GM19463 (cell line): ENCODE results near the gene ST3GAL3.

Source experiments
- ATAC-seq: cut with Tn5 transposase; IDR thresholded peaks from one replicate; pipeline ENCODE4 v1.9.1; 2021; ENCODE audit warnings: mild to moderate bottlenecking, moderate library complexity; ENCODE audit not compliant: unreplicated experiment

The ST3GAL3 gene, protein sequence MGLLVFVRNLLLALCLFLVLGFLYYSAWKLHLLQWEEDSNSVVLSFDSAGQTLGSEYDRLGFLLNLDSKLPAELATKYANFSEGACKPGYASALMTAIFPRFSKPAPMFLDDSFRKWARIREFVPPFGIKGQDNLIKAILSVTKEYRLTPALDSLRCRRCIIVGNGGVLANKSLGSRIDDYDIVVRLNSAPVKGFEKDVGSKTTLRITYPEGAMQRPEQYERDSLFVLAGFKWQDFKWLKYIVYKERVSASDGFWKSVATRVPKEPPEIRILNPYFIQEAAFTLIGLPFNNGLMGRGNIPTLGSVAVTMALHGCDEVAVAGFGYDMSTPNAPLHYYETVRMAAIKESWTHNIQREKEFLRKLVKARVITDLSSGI

DNA sequence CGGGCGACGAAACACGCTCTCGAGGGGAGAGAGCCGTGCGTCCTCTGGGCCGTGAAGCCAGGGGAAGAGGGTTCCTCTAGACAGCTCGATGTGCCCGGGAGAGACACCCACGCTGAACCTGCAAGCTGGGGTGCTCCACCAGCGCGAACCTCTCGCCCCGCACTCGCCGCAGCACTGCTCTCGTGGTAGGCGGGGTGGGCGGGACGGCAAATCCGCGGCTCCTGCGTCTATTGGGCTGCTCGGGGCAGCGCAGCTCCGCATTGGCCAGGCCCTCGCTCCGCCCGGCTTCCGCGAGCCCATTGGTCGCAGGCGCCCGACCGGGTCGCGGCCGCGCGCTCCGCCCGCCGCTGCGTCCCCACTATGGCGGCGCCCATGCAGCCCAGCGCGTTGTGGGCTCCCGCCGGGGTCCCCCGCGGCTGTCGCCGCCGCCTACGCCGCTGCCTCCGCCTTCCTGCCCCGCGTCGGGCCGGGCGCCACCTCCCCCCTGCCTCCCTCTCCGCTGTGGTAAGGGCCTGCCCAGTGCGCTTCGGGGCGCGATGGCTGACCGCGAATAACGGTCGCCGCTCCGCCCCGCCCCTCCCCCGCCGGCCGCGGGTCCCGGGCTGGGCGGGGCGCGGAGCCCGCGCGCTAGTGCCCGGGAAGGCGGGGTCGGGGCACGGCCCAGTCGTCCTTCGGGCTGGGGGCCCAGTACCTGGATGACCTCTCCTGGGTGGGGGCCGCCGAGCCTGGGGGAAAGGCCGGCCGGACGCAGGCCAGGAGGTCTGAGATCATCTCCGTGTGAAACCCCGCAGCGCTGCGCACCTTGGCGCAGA is at the start of gene ST3GAL3:
ST3GAL3 (plus strand) TSS at position 347 of the 812 bp plus-strand sequence. CDS start 28,727 bp downstream, outside the sequence.
- peak; percentile 94 for ATAC-seq

DNA sequence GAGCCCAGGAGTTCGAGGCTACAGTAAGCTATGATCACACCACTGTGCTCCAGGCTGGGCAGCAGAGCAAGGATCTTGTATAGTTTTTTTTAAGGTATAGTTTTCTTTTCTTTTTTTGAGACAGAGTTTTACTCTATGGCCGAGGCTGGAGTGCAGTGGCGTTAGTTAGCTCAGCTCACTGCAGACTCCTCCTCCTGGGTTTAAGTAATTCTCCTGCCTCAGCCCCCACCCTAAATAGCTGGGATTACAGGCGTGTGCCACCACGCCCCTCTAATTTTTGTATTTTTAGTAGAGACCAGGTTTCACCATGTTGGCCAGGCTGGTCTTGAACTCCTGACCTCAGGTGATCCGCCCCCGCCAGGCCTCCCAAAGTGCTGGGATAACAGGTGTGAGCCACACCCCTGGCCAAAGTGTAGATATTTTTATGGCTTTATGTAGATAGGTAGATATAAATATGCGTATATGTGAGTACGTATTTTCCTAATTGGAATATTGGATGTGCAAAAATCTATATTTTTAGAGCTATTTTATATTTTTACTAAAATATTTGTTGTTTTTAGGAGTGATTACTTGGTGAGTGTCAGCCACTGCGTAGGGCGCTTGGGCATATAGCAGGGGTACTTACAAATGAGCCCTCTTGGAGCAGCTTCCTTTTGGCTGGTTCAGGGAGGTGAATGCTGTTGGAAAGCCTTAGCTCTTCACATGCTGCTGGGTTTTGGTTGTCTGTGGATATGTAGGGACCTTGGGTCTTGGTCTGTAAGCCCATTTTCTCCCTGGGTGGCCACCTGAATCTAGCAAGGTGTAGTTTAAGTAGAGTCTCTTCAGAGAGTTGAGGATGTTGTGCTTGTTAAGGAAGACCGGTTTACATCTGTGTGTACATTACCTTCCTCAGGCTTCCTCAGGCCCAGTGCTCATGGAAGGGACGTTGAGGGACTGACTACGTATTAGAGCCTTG is 47.8 kb upstream of the ST3GAL3 start:
- ATAC-seq, result no peak

DNA sequence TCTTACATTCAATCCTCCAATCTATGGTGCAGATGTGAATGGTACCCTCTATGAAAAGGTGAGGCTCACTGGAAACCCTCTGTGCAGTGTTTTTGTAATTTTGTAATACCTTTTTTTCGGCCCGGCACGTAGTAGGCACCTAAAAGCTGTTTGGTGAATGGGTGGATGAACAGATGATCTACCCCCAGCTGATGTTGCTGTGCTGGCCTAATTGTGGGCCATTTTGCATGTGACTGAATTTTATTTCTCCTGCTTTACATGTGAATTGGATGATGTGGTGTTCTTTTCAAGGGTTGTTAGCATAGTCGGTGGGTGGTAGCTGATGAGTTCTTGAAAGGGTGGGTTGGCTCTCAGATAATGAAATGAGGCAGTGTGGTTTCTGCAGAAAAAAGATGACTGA is 47.0 kb upstream of the ST3GAL3 start:
- no peak for ATAC-seq

DNA sequence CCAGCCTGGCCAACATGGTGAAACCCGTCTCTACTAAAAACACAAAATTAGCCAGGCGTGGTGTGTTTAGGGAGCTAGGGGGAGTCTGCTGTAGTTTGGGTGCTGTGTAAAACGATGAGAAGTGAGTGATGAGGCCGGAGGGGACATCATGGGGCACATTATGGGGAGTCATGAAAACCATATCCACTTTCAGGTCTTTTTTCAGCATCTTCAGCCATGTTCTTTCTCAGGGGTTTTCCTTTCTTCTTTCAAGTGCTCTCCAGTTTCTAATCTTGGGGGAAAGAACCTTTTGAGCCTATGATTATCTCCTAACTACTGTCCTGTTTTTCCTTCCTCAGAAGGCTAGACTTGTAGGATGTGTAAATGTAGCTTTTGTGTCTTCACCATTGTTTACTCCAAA is 43.0 kb upstream of the ST3GAL3 start:
- ATAC-seq, result no peak

DNA sequence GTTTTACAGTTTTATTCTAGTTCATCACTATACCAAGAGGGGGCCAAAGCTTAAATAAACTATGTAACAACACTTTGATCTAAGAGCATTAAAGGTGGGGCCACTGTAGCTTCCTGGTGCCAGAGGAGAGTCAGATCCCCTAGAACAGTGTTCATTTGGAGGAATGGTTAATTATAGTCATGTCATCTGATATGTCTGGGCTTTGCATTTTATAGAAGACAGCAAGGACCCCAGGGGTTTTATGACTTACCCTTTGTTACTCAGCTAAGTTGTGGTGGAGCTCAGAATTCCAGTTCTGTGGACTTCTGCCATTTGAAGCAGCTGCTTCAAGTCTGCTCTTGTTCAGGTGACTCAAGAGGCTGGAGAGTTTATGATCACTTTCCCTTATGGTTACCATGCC is 40.7 kb upstream of the ST3GAL3 start:
- ATAC-seq, result no peak

DNA sequence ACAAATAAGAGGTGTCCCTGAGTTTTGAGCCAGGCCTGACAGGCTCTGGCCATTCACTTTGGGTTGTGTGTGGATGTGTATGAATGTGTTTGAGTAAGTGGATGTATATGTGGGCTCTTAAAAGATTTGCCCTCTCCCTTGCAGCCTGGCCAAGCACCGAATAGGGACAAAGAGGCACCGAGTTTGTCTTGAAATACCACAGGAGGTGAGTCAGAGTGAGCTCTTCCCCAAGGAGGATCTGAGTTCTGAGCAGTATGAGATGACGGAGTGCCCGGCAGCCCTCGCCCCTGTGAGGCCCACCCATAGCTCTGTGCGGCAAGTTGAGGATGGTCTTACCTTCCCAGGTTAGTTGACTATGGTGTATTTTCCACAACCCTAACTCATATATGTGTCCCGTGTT is 38.4 kb upstream of the ST3GAL3 start:
- ATAC-seq, result no peak

DNA sequence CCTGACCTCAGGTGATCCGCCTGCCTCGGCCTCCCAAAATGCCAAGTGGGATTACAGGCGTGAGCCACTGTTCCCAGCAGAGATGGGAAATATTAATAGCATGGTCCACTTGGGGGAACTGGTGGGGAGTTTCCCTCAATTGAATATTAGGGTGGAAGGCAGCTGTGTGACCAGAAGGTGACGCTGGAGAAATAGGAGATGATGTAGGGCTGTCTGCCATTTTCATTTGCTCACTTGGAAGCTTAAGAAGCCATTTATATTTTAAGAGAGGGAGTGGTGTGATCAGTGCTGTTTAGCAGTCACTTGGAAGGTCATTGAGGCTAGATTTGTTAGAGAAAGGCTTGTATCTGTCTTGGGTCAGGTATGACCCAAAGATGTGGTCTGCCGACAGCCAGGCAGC is 37.5 kb upstream of the ST3GAL3 start:
- ATAC-seq, result no peak

DNA sequence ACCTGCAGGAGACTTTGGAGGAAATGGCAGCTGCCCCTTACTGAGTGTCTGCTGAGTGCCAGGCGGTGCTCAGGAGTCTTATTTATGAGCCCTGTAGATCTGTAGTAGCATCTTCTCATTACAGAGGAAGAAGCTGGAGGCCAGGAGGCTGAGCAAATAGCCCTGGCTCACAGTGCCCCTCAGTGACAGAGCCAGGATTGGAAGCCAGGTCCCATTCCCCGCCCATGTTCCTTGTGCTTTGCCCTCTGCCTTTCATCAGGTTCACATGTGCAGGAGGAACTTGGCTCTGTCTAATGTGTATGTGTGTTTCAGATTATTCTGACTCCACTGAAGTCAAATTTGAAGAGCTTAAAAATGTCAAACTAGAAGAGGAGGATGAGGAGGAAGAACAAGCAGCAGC is 36.1 kb upstream of the ST3GAL3 start:
- no peak for ATAC-seq

DNA sequence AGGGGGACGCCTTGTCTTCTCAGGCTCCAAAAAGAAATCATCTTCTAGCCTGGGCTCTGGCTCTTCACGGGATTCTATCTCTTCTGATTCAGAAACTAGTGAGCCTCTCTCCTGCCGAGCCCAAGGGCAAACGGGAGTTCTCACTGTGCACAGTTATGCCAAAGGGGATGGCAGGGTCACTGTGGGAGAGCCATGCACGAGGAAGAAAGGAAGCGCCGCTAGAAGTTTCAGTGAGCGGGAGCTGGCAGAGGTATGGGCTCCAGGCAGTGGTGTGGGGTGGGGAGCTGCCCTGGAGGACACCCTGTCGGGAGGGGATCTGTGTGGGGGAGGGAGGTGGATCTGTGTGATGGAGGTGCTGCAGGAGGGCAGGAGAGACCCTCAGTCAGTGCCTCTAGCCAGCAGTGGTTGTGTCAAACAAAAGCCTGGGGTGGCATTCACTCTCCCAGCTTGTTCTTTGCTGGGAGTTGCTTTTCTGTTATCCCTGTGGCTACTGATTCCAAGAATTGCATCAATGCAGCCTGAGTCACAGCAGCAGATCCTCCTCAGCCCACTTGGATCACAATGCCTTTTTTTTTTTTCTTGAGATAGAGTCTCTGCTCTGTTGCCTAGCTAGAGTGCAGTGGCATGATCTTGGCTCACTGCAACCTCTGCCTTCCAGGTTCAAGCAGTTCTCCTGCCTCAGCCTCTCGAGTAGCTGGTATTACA is 35.6 kb upstream of the ST3GAL3 start:
- no peak for ATAC-seq

DNA sequence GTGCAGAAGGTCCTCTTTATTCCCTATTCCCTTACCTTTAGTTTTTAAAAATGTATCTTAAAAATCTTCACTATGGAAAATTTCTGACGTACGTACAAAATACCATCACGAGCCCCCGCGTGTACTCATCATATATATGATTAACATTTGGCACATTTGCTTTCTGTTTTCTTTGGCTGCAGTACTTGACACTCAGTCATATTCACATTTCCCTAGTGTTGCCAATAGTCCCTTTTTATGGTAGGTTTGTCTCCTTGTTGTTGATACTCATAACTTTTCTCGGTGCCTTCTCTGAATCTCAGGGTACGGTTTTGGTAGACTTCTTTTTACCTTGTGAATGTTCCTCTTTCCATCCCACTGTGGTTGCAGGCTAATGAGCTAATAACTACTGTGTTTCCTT is 34.1 kb upstream of the ST3GAL3 start:
- ATAC-seq, result no peak

DNA sequence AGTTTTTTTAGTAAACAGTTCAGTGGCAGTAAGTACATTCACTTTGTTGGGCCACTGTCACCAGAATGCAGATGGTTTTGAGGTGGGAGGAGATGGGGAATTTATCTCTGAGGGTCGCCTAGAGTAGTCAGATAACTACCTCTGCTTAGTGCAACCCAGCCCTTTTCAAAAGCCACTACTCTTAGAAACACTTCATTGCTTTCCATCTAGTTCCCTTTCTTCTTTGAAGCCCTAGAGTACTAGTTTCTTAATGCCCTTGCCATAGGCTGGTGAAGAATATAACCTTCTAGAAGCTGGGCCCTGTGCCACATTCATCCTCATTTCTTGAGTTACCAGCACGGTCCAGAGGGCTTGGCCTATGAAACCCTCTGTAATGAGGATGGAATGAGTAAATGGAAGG is 28.4 kb upstream of the ST3GAL3 start:
- no peak for ATAC-seq

DNA sequence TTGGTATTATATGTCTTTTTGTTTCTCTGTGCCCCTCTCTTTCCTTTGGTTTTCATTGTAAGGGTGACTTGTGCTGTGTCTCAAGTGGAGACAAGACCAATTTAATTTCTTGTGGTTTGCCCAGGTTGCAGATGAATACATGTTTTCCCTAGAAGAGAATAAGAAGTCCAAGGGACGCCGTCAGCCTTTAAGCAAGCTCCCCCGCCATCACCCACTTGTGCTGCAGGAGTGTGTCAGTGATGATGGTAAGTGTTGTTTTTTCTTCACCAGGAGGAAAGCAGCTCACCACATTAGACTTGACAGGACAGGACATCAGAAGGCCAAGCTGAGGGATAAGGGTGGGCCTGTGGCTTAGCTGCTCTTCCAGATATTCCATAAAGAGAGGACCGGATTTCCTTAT is 23.8 kb upstream of the ST3GAL3 start:
- ATAC-seq, result no peak

DNA sequence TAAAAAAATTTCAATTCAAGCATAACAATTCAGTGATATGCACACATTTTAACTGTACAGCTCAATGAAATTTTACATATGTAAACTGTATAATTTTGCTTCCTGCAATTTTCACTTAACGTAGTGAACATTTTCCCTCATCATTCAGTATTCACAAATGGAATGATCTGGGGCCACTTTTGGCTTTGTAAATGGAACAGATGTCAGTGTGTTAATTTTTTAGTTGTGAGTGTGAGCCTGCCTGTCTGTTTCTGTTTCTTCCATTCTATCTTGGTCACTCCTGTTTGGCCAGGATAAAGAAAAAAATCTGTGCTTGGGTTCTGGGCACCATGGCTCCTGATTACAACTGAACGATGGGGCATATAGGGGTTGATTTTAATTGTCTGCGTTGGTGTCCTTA is 20.5 kb upstream of the ST3GAL3 start:
- ATAC-seq, result no peak

DNA sequence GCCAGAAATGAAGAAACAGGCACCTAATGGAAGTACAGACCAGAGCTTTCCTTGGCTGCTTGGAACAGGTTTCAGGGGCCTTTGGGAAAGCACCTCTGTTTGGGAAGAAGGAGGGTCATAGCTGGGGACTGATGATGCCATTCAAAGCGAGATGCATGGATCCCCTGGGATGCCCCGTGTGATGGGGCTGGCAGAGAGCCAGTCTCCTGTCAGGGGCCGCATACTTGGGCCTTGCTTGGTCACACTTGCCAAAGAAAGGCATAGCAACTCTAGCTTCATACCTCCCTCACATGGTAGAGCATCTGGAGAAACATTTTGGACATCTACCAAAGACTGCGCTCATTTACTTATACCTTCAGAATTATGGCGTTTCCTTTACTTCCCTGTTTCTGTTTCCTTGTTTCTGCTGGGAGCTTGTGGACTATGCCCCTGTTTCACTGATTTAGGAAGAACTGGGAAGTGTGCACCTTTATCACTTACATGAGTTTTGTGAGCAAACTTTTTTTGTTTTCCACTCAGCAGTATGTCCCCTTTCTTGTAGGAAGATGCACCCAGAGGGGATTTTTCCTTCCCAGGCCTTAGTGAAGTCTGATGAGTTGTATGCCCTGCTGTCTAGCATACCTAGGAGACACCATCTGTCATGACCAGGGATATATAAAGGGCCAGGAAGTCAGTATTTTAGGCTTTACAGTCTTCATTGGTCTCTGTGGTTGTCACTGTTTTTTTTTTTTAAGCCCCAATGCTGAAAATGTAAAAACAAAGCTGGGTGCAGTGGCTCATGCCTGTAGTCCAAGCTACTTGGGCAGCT is 19.8 kb upstream of the ST3GAL3 start:
- no peak for ATAC-seq

DNA sequence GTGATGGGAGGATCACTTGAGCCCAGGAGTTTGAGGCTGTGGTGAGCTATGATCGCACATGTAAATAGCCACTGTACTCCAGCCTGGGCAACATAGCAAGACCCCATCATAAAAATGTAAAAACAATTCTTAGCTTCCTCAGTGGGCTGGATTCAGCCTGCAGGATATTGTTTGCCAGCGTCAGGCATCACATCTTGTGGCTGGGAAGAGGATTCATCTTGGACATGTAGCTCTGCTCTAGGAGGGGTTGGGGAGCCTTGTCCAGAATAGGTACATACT is 19.3 kb upstream of the ST3GAL3 start:
- no peak for ATAC-seq

DNA sequence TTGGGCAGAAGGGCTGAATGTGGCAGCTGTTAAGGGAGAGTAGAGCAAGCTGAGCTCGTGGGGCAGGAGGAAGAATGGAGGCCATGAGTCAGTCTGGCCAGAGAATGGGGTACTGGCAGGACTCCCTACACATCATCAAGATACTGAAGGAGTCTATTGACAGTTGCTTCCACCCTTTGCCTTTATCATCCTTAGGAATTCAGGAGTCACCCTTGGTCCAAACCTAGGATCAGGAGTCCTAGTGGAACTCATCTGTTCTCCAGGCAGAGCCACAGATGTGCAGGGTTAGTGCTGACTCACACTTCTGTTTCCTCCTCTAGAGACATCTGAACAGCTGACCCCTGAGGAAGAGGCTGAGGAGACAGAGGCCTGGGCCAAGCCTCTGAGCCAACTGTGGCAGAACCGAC is 18.7 kb upstream of the ST3GAL3 start:
- ATAC-seq, result no peak

DNA sequence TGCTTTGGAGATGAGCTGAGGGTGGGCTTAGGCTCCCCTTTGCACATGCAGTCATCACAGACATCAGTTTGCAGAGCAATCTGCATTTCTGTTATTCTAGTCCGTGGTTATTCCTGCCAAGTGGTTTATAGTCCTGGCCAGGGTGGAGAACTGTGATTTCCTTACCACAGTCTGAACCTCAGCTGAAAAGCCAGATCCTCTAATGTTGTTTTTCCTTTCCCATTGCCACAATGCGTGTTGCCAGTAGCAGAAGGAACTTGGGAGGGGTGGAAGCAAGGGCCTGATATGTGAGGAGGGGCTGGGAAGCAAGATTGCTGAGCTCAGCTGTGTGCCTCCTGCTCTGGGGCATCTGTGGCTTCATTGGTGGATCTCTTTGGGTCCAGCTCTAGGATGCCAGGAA is 18.0 kb upstream of the ST3GAL3 start:
- ATAC-seq, result no peak

DNA sequence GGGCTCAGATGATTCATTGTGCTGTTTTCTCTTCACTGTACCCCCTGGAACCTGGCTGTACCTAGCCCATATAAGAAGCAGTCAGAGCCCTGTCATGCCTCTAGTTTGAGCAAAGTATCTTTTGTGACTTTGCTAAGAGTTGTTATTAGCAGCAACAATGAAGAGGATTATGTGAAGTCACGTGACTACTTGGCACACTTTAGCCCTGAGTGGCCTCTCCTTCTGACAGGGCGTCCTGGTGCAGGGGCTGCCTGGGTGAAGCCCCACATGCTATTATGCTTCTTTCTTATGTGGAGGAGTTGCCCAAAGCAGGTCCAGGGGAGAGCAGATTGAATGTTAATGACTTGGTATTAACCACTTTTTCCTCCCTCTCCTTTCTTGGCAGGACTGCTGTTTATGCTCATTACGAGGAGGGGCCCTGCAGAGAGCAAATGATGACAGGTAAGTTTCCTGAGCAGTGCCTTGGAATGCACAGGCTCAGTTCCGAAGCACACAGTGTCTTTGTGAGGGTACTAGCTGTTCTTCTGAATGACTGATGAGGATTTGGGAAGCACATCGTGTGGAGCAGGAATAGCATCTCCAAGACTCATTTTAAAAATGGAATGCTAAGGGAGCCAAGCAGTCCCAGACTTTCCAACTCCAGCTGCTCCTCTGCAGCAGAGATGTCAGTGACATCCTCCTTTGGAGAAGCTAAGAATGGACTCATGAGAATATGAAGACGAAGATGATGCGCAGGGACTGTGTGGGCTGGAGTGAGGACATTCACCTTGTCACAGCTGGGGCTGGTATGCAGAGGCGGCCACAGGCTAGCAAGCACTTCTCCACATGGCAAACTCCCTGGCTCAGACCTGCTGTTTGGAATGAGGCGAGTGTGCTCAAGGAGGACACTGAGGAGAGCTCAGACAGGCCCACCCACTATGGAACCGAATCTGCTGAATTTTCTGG is 15.2 kb upstream of the ST3GAL3 start:
- ATAC-seq, result no peak

DNA sequence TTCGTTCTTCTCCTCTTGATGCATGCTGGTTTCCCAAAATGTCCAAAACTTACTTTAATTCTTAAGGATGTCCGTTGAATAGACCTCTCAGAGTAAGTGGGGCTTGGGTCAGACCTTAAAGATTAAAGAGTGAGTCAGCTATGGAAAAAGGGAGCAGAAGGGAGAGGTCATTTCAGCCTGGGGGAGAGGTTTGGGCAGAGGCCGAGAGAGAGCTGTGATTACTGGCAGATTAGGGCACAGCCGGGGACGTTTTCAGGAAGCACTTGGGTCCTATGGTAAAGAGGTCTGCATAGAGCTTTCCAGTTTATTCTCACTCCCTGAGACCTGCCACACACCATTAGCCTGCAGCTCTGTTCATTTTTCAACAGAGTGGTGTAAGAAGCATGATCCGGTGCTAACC is 14.0 kb upstream of the ST3GAL3 start:
- ATAC-seq, result no peak
